ENCODE measurements around the gene SLIT3.

Gene SLIT3

GRCh38 chr5:168929656-168930055, 371.3 kb downstream of the SLIT3 start:
- no peak for DNase-seq (ENCODE audit: low spot score)

GRCh38 chr5:168925160-168925559, 375.8 kb downstream of the SLIT3 start:
- no peak for DNase-seq (ENCODE audit: low spot score)

- DNase-seq (ENCODE audit: low spot score) = no peak
Measured at GRCh38 chr5:168921147-168921866, 379.6 kb downstream of the SLIT3 start.

GRCh38 chr5:168920019-168920810, 380.7 kb downstream of the SLIT3 start:
- no peak for DNase-seq (ENCODE audit: low spot score)

GRCh38 chr5:168917947-168918600, 382.9 kb downstream of the SLIT3 start:
- DNase-seq (ENCODE audit: low spot score) = no peak

GRCh38 chr5:168916852-168917251, 384.1 kb downstream of the SLIT3 start:
- no peak for DNase-seq (ENCODE audit: low spot score)

- DNase-seq (ENCODE audit: low spot score) = no peak
Measured at GRCh38 chr5:168916266-168916665, 384.7 kb downstream of the SLIT3 start.

- DNase-seq (ENCODE audit: low spot score) = no peak
Measured at GRCh38 chr5:168914491-168914890, 386.4 kb downstream of the SLIT3 start.

- no peak for DNase-seq (ENCODE audit: low spot score)
Measured at GRCh38 chr5:168910874-168911273, 390.1 kb downstream of the SLIT3 start.

- peak; percentile 43 for DNase-seq (ENCODE audit: low spot score)
Measured at GRCh38 chr5:168908207-168908606, 392.7 kb downstream of the SLIT3 start.

- peak; percentile 74 for DNase-seq (ENCODE audit: low spot score)
Measured at GRCh38 chr5:168903061-168903460, 397.9 kb downstream of the SLIT3 start.

- no peak for DNase-seq (ENCODE audit: low spot score)
Measured at GRCh38 chr5:168899673-168900072, 401.3 kb downstream of the SLIT3 start.

GRCh38 chr5:168899264-168899663, 401.7 kb downstream of the SLIT3 start:
- no peak for DNase-seq (ENCODE audit: low spot score)

- no peak for DNase-seq (ENCODE audit: low spot score)
Measured at GRCh38 chr5:168898247-168898911, 402.6 kb downstream of the SLIT3 start.

GRCh38 chr5:168897387-168898122, 403.4 kb downstream of the SLIT3 start:
- no peak for DNase-seq (ENCODE audit: low spot score)

GRCh38 chr5:168895295-168896071, 405.5 kb downstream of the SLIT3 start:
- DNase-seq (ENCODE audit: low spot score) = no peak

- DNase-seq (ENCODE audit: low spot score) = no peak
Measured at GRCh38 chr5:168893283-168893682, 407.7 kb downstream of the SLIT3 start.

- DNase-seq (ENCODE audit: low spot score) = no peak
Measured at GRCh38 chr5:168892618-168893186, 408.2 kb downstream of the SLIT3 start.

GRCh38 chr5:168890816-168891812, 409.8 kb downstream of the SLIT3 start:
- DNase-seq (ENCODE audit: low spot score) = no peak
